Measurements from ENCODE around the gene CDC20.

The CDC20 gene

GRCh38 chr1:43348809-43349593 is 9.8 kb upstream of the CDC20 start:
- H3K4me3 ChIP-seq (replicated peaks in 1 of 2; ENCODE audit: low read depth in 2 of 2, low read length in 2 of 2), result peak overlapping the region; percentile 47 to 54

GRCh38 chr1:43349594-43350306 is 9.0 kb upstream of the CDC20 start:
- DNase-seq (ENCODE audit: low read depth in 2 of 2), result peak; percentile 26 to 48
- H3K4me3 ChIP-seq (replicated peaks in 1 of 2; ENCODE audit: low read depth in 2 of 2, low read length in 2 of 2), result peak overlapping the region; percentile 47 to 54
- TF ChIP-seq CTCF (IDR thresholded peaks at IDR 0.05; ENCODE audit: low read depth, low read length), result no peak

More at GRCh38 chr1:43348809-43349593, 9.8 kb upstream of the CDC20 start:
- no peak for TF ChIP-seq CTCF (IDR thresholded peaks at IDR 0.05; ENCODE audit: low read depth, low read length)
- DNase-seq (ENCODE audit: low read depth in 2 of 2), result peak; percentile 40 to 72

- DNase-seq (ENCODE audit: low read depth in 2 of 2), result no peak
- no peak overlapping the region for H3K4me3 ChIP-seq (replicated peaks in 1 of 2; ENCODE audit: low read depth in 2 of 2, low read length in 2 of 2)
- no peak for TF ChIP-seq CTCF (IDR thresholded peaks at IDR 0.05; ENCODE audit: low read depth, low read length)
Observed at GRCh38 chr1:43350976-43351375, 7.8 kb upstream of the CDC20 start.

GRCh38 chr1:43351421-43352350 is 7.1 kb upstream of the CDC20 start:
- DNase-seq (ENCODE audit: low read depth in 2 of 2), result no peak

GRCh38 chr1:43352351-43352705 is 6.5 kb upstream of the CDC20 start:
- TF ChIP-seq CTCF (IDR thresholded peaks at IDR 0.05; ENCODE audit: low read depth, low read length), result no peak
- no peak for DNase-seq (ENCODE audit: low read depth in 2 of 2)
- no peak overlapping the region for H3K4me3 ChIP-seq (replicated peaks in 1 of 2; ENCODE audit: low read depth in 2 of 2, low read length in 2 of 2)

More at GRCh38 chr1:43351421-43352350, 7.1 kb upstream of the CDC20 start:
- H3K4me3 ChIP-seq (replicated peaks in 1 of 2; ENCODE audit: low read depth in 2 of 2, low read length in 2 of 2), result no peak overlapping the region
- TF ChIP-seq CTCF (IDR thresholded peaks at IDR 0.05; ENCODE audit: low read depth, low read length), result no peak

- no peak for TF ChIP-seq CTCF (IDR thresholded peaks at IDR 0.05; ENCODE audit: low read depth, low read length)
Observed at GRCh38 chr1:43352881-43353280, 5.9 kb upstream of the CDC20 start.

More at GRCh38 chr1:43352881-43353280, 5.9 kb upstream of the CDC20 start:
- no peak overlapping the region for H3K4me3 ChIP-seq (replicated peaks in 1 of 2; ENCODE audit: low read depth in 2 of 2, low read length in 2 of 2)
- DNase-seq (ENCODE audit: low read depth in 2 of 2), result no peak
